GM19324 (cell line): Measurements from ENCODE around the gene CCDC195.
"Not testable (repeated sequence)": the region's sequence is repeated elsewhere in the genome, so short reads cannot be mapped to it uniquely, and the experiment has no call there.

Experiments
- ATAC-seq: cut with Tn5 transposase; IDR thresholded peaks from one replicate; pipeline ENCODE4 v1.9.1; 2021; ENCODE audit warnings: mild to moderate bottlenecking, moderate library complexity; ENCODE audit not compliant: unreplicated experiment, low FRiP score

The CCDC195 gene

GRCh38 chr2:224691563-224691962 lies 24.6 kb downstream of the CCDC195 start:
- no peak for ATAC-seq

GRCh38 chr2:224690868-224691267 lies 25.3 kb downstream of the CCDC195 start:
- no peak for ATAC-seq

- ATAC-seq: no peak
These were observed 26.6 kb downstream of the CCDC195 start for GRCh38 chr2:224689539-224689938.

GRCh38 chr2:224688997-224689396 lies 27.2 kb downstream of the CCDC195 start:
- ATAC-seq: no peak

- no peak for ATAC-seq
These were observed 29.0 kb downstream of the CCDC195 start for GRCh38 chr2:224687156-224687555.

- ATAC-seq: no peak
These were observed 31.0 kb downstream of the CCDC195 start for GRCh38 chr2:224685121-224685520.

- ATAC-seq: no peak
These were observed 34.0 kb downstream of the CCDC195 start for GRCh38 chr2:224682134-224682533.

GRCh38 chr2:224671731-224672130 lies 44.4 kb downstream of the CCDC195 start:
- no peak for ATAC-seq

GRCh38 chr2:224670203-224670602 lies 46.0 kb downstream of the CCDC195 start:
- ATAC-seq: no peak

GRCh38 chr2:224669449-224669848 lies 46.7 kb downstream of the CCDC195 start:
- ATAC-seq: no peak

GRCh38 chr2:224668123-224668909 lies 47.8 kb downstream of the CCDC195 start:
- no peak for ATAC-seq

GRCh38 chr2:224666951-224667553 lies 49.1 kb downstream of the CCDC195 start:
- ATAC-seq: peak; percentile 88

GRCh38 chr2:224663322-224663721 lies 52.8 kb downstream of the CCDC195 start:
- ATAC-seq: not testable (repeated sequence)

GRCh38 chr2:224661708-224662107 lies 54.5 kb downstream of the CCDC195 start:
- ATAC-seq: not testable (repeated sequence)

- no peak for ATAC-seq
These were observed 56.5 kb downstream of the CCDC195 start for GRCh38 chr2:224659714-224660113.

- no peak for ATAC-seq
These were observed 57.3 kb downstream of the CCDC195 start for GRCh38 chr2:224658780-224659405.

- ATAC-seq: no peak
These were observed 58.8 kb downstream of the CCDC195 start for GRCh38 chr2:224657349-224657748.

GRCh38 chr2:224655006-224655537 lies 61.1 kb downstream of the CCDC195 start:
- ATAC-seq: no peak
